Measurements from ENCODE around the gene PUS1.

- no peak for TF ChIP-seq POLR2A (IDR thresholded peaks at IDR 0.05; ENCODE audit: low read depth)
- no peak for TF ChIP-seq CTCF (IDR thresholded peaks at IDR 0.05)
- no peak for TF ChIP-seq EP300 (IDR thresholded peaks at IDR 0.05)
- TF ChIP-seq POLR2AphosphoS5 (IDR thresholded peaks at IDR 0.05) = no peak
Observed at GRCh38 chr12:131909752-131910219, 19.3 kb upstream of the PUS1 start.

All from esophagus muscularis mucosa (tissue), 4 donors.